ENCODE data around the gene NLRP6.
A peak's percentile ranks its signal among the peaks of the same experiment; 100 is the strongest.
"Not testable (repeated sequence)": the region's sequence is repeated elsewhere in the genome, so short reads cannot be mapped to it uniquely, and the experiment has no call there.

NLRP6 gene

GRCh38 chr11:299081-299891 lies 21.1 kb downstream of the NLRP6 start, which contains the start of gene IFITM5:
Gene IFITM5 (minus strand): TSS chr11:299526. CDS start chr11:299490, 36 bp downstream.
- Histone ChIP-seq H3K27ac (ENCODE audit: low read length) (no peak within 1 kb of the TSS), H3K4me1 (ENCODE audit: control insufficient read depth, low read depth, low read length) (peaks cover 10% of the 10 kb centered on the region), H3K27me3 (ENCODE audit: control insufficient read depth, insufficient read depth, low read length) (no peaks in the 10 kb centered on the region), H3K9me3 (ENCODE audit: control insufficient read depth, low read depth, low read length) (no peaks in the 10 kb centered on the region), H3K9ac (ENCODE audit: low read length) (no peak within 1 kb of the TSS), H3K4me3 (ENCODE audit: low read length) (no peak within 1 kb of the TSS), H3K36me3 (ENCODE audit: control insufficient read depth, low read depth, low read length) (peaks cover 5% of the 10 kb centered on the region)

- H3K27ac ChIP-seq (ENCODE audit: low read length): no peak overlapping the region
- no peak overlapping the region for H3K9ac ChIP-seq (ENCODE audit: low read length)
- H3K4me3 ChIP-seq (ENCODE audit: low read length): no peak overlapping the region
- H3K27me3 ChIP-seq (ENCODE audit: control insufficient read depth, insufficient read depth, low read length): no peaks in the 10 kb centered on the region
- H3K4me1 ChIP-seq (ENCODE audit: control insufficient read depth, low read depth, low read length): peaks cover 11% of the 10 kb centered on the region
- H3K9me3 ChIP-seq (ENCODE audit: control insufficient read depth, low read depth, low read length): no peaks in the 10 kb centered on the region
- H3K36me3 ChIP-seq (ENCODE audit: control insufficient read depth, low read depth, low read length): no peaks in the 10 kb centered on the region
These were observed 21.9 kb downstream of the NLRP6 start for GRCh38 chr11:299951-300735.

GRCh38 chr11:303363-303762 lies 25.2 kb downstream of the NLRP6 start:
- Histone ChIP-seq H3K4me1 (ENCODE audit: control insufficient read depth, low read depth, low read length) (peaks cover 24% of the 10 kb centered on the region), H3K27ac (ENCODE audit: low read length) (no peak overlapping the region), H3K9ac (ENCODE audit: low read length) (no peak overlapping the region), H3K4me3 (ENCODE audit: low read length) (no peak overlapping the region), H3K9me3 (ENCODE audit: control insufficient read depth, low read depth, low read length) (no peaks in the 10 kb centered on the region), H3K36me3 (ENCODE audit: control insufficient read depth, low read depth, low read length) (no peaks in the 10 kb centered on the region), H3K27me3 (ENCODE audit: control insufficient read depth, insufficient read depth, low read length) (no peaks in the 10 kb centered on the region)

- no peak overlapping the region for H3K27ac ChIP-seq (ENCODE audit: low read length)
- H3K36me3 ChIP-seq (ENCODE audit: control insufficient read depth, low read depth, low read length): no peaks in the 10 kb centered on the region
- H3K4me1 ChIP-seq (ENCODE audit: control insufficient read depth, low read depth, low read length): peaks cover 24% of the 10 kb centered on the region
- H3K9ac ChIP-seq (ENCODE audit: low read length): no peak overlapping the region
- H3K4me3 ChIP-seq (ENCODE audit: low read length): no peak overlapping the region
- H3K27me3 ChIP-seq (ENCODE audit: control insufficient read depth, insufficient read depth, low read length): no peaks in the 10 kb centered on the region
- H3K9me3 ChIP-seq (ENCODE audit: control insufficient read depth, low read depth, low read length): no peaks in the 10 kb centered on the region
These were observed 25.9 kb downstream of the NLRP6 start for GRCh38 chr11:304061-304506.

GRCh38 chr11:304915-305843 lies 27.0 kb downstream of the NLRP6 start:
- Histone ChIP-seq H3K4me3 (ENCODE audit: low read length) (peak overlapping the region; percentile 38), H3K4me1 (ENCODE audit: control insufficient read depth, low read depth, low read length) (peaks cover 28% of the 10 kb centered on the region), H3K9ac (ENCODE audit: low read length) (peak overlapping the region; percentile 0)

GRCh38 chr11:305844-306211 lies 27.6 kb downstream of the NLRP6 start:
- no peaks in the 10 kb centered on the region for H3K36me3 ChIP-seq (ENCODE audit: control insufficient read depth, low read depth, low read length)
- H3K4me3 ChIP-seq (ENCODE audit: low read length): peak overlapping the region; percentile 38
- H3K27ac ChIP-seq (ENCODE audit: low read length): peak overlapping the region; percentile 28
- peak overlapping the region; percentile 0 for H3K9ac ChIP-seq (ENCODE audit: low read length)
- H3K4me1 ChIP-seq (ENCODE audit: control insufficient read depth, low read depth, low read length): peaks cover 22% of the 10 kb centered on the region
- no peaks in the 10 kb centered on the region for H3K27me3 ChIP-seq (ENCODE audit: control insufficient read depth, insufficient read depth, low read length)
- no peaks in the 10 kb centered on the region for H3K9me3 ChIP-seq (ENCODE audit: control insufficient read depth, low read depth, low read length)

More at GRCh38 chr11:304915-305843, 27.0 kb downstream of the NLRP6 start:
- H3K36me3 ChIP-seq (ENCODE audit: control insufficient read depth, low read depth, low read length): no peaks in the 10 kb centered on the region
- H3K9me3 ChIP-seq (ENCODE audit: control insufficient read depth, low read depth, low read length): no peaks in the 10 kb centered on the region
- H3K27ac ChIP-seq (ENCODE audit: low read length): peak overlapping the region; percentile 28
- H3K27me3 ChIP-seq (ENCODE audit: control insufficient read depth, insufficient read depth, low read length): no peaks in the 10 kb centered on the region

GRCh38 chr11:306645-307371 lies 28.6 kb downstream of the NLRP6 start:
- Histone ChIP-seq H3K4me1 (ENCODE audit: control insufficient read depth, low read depth, low read length) (peaks cover 26% of the 10 kb centered on the region), H3K27ac (ENCODE audit: low read length) (no peak overlapping the region), H3K9ac (ENCODE audit: low read length) (no peak overlapping the region), H3K4me3 (ENCODE audit: low read length) (no peak overlapping the region), H3K27me3 (ENCODE audit: control insufficient read depth, insufficient read depth, low read length) (peaks cover 2% of the 10 kb centered on the region), H3K9me3 (ENCODE audit: control insufficient read depth, low read depth, low read length) (no peaks in the 10 kb centered on the region), H3K36me3 (ENCODE audit: control insufficient read depth, low read depth, low read length) (no peaks in the 10 kb centered on the region)

- peak within 1 kb of the TSS; percentile 70 for H3K4me3 ChIP-seq (ENCODE audit: low read length)
- not testable (repeated sequence) for H3K9me3 ChIP-seq (ENCODE audit: control insufficient read depth, low read depth, low read length); H3K27me3 ChIP-seq (ENCODE audit: control insufficient read depth, insufficient read depth, low read length); H3K27ac ChIP-seq (ENCODE audit: low read length); H3K36me3 ChIP-seq (ENCODE audit: control insufficient read depth, low read depth, low read length)
- H3K4me1 ChIP-seq (ENCODE audit: control insufficient read depth, low read depth, low read length): peaks cover 38% of the 10 kb centered on the region
- H3K9ac ChIP-seq (ENCODE audit: low read length): peak within 1 kb of the TSS; percentile 37
These were observed 29.8 kb downstream of the NLRP6 start, which contains the start of gene IFITM2 for GRCh38 chr11:307766-308708. Gene IFITM2 (plus strand): TSS chr11:307816. CDS start chr11:308193, 377 bp downstream.

GRCh38 chr11:308740-309665 lies 30.8 kb downstream of the NLRP6 start:
- not testable (repeated sequence) for H3K9me3 ChIP-seq (ENCODE audit: control insufficient read depth, low read depth, low read length); H3K36me3 ChIP-seq (ENCODE audit: control insufficient read depth, low read depth, low read length); H3K27ac ChIP-seq (ENCODE audit: low read length); H3K27me3 ChIP-seq (ENCODE audit: control insufficient read depth, insufficient read depth, low read length); H3K9ac ChIP-seq (ENCODE audit: low read length)
- Histone ChIP-seq H3K4me1 (ENCODE audit: control insufficient read depth, low read depth, low read length) (peaks cover 47% of the 10 kb centered on the region), H3K4me3 (ENCODE audit: low read length) (peak overlapping the region; percentile 70)

All from iPS-18a (cell line).